Amniotic epithelial cell (primary cell): ENCODE measurements around the gene RTP1.
"Not testable (repeated sequence)": the region's sequence is repeated elsewhere in the genome, so short reads cannot be mapped to it uniquely, and the experiment has no call there.

ENCODE experiments used
- DNase-seq: peaks from one replicate; pipeline ENCODE4 v3.0.0-alpha.2; 2010; ENCODE audit warnings: low read depth

RTP1 gene

DNA sequence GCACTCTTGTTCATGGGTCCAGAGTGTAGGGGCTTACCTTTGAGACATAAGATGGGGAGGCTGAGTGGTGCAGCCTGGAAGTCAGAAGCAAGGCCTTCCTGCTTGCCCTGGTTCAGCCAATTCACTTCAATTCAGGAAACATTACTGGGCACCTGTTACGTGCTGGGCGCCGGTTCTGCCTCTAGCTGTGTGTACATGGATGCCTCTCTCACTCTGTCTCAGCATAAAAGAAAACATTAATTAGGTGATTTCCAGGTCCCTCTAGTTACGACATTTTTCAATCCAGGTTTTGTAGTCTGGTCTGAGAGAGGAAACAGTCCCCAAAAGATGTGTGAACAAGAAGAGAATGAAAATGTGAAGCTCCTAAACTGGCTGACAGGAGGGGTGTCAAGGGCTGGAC lies 1.2 kb downstream of the RTP1 start:
- no peak for DNase-seq

GRCh38 chr3:187199463-187200050 lies 2.3 kb downstream of the RTP1 start:
- not testable (repeated sequence) for DNase-seq

DNA sequence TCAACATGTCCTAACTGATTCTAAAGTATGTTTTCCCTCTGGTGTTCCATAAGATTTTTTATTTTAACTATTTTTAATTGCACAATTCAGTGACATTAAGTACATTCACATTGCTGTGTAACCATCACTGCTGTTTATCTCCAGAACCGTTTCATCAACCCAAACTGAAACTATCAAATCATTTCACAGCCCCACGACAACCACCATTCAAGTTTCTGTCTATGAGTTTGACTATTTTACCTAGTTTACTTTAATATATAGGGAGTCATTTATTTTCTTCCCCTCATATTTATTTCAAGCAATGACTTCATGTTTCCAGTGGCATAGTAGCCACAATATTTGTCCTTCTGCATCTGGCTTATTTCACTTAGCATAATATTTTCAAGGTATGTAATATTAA lies 8.4 kb downstream of the RTP1 start:
- no peak for DNase-seq

DNA sequence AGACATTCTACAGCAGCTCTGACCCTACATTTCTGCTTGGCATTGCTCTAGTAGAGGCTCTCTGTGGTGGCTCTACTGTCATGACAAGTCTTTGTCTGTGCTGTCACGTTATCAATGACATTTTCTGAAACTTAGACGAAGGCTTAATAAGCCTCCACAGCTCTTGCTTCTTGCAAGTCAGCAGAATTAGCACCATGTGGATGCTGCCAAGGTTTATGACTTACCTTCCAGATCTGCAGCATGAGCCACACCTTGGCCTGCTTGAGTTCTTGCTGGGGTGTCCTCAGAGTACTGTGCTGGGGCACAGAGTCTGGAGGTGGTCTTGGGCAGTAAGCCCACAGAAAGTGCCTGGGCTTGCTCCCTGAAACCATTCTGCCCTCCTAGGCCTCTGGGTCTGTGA lies 9.8 kb downstream of the RTP1 start:
- DNase-seq, result no peak

DNA sequence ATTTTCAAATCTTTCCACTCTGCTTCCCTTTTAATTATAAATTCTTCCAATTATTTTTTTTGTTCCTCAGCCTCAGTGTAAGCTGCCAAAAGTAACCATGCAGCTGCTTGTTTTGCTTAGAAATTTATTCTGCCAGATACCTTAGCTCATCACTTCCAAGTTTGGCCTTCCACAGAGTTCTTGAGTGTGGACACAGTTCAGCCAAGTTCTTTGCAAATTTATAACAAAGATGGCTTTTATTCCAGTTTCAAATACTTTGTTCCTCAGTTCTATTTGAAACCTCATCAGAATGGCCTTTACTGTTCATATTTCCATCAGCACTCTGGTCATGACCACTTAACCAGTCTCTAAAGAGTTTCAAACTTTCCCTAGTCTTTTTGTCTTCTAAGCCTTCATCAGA lies 10.3 kb downstream of the RTP1 start:
- no peak for DNase-seq

DNA sequence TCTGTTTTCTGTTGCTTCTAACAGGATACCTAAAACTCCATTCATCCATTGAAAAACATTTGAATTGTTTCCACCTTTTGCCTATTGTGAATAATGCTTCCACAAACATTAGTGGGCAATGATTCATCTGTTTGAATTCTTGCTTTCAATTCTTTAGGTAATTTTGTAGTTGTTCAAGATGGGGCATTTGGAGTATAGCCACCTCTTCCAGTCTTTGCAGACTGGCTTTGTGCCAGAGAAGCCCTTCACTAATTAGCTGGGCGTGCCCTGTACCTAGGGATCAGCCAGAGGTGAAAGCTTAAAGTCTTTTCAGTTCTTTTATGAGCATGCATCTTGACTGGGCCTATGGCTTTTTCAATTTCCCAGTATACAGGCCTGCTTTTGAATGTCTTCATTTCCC lies 10.9 kb downstream of the RTP1 start:
- no peak for DNase-seq

DNA sequence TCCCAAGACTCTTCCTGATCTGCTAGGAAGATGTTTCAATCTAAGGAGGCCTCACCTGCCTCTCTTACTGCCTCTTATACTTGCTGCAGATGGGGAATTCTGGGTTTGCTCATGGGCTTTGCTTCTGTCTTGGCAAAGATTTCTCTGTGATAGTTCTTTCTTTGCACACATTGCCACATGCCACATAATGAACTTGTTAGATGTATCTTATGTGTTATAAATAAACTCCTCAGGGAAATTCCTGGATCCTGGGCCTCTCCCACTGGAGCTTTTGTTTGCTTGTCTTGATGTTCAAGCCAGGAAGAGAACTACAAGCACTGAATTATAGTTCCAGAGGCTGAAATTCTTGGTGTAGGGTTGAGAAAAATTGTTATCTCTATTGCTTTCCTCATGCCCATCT lies 12.2 kb downstream of the RTP1 start:
- DNase-seq, result no peak

DNA sequence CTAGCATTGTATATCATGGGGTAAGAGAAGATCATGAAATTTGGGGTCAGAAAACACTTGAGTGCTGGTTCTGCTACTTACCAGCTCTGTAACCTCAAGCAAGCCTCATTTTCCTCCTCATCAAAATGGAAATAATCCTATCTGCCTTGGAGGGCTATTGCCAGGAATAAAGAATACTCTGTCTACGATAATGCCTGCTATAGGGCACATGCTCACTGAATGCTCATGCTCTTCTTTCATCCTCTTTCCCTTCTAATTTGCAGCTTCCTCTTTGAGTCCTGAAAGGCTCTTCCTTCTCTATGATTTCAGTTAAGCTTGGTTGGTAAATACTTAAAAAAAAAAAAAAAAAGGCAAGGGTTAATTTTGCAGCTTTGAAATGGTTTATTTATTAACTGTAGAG lies 12.8 kb downstream of the RTP1 start:
- DNase-seq, result no peak

DNA sequence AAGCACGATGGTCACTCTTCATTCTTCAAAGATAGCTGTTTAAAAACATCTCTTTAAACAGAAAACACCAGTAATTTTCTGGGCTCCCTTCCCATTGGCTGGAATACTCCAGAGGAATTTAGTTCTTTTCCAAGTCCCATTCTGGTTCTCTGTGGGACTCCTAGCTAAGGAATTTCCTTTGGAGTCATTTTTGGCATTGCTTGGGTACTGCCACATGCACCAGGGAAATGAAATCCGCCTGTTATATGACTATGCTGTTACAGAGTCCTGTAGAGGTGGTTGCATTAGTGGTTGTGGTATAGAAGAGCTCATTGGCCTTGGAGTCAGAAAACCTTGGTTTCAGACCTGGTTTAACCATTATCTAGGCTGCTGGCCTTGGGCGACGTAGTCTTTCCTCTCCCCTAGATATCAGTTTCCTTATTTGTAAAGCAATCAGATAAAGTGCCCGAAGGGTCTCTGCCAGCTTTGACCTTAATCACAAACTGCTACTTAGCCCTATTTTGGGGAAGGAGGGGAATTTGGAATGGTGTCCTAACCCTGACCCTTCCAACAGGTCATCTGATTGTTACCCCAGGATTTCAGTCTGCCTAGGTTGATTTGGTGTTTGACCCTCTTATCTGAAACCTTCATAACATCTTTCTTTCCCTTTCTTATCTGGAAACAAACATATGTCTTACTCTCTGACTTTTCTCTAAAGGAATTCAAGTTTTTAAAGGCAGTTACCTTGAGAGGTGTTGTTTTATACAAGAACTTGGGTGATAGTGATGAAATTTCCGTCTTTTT lies 13.4 kb downstream of the RTP1 start:
- DNase-seq, result no peak

GRCh38 chr3:187211532-187212195 lies 14.4 kb downstream of the RTP1 start:
- DNase-seq, result peak; percentile 21

- no peak for DNase-seq
These were observed 14.9 kb downstream of the RTP1 start for GRCh38 chr3:187212196-187212545.

DNA sequence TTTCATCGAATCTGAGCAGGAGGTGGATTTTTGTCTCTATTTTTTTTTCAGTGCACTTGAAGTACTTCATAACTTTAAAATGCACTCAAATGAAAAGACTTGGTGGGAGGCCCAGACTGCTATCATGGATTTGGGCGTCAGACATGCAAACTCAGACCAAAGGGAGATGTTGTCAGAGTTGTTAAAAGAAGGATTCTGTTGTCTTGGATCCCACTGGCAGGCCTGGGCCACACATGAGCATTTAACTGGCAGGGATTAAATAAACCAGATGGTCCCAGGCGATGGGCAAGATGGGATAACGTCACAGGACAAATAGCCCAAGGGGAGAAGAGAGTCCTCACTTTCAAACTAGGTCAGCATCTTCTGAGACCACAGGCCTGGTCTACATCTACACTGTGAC lies 15.4 kb downstream of the RTP1 start:
- no peak for DNase-seq

DNA sequence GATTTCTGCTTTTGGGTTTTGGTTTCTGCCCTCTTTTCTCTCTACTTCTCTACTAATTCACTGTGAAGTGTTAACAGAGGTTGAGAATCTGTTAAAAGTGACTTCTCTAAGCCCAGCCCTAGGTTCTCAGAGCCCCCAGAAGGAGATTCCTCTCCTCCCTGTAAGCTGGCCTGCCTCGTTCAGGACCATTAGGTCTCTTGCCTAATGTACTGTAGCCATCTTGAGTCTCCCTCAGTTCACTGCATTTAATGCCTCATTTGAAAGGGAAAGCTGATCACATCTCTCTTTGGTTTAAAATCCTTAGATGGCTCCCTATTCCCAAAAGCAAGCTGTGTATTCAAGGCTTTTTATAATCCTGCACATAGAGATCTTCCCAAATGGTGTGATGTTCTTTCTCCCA lies 16.3 kb downstream of the RTP1 start:
- no peak for DNase-seq

DNA sequence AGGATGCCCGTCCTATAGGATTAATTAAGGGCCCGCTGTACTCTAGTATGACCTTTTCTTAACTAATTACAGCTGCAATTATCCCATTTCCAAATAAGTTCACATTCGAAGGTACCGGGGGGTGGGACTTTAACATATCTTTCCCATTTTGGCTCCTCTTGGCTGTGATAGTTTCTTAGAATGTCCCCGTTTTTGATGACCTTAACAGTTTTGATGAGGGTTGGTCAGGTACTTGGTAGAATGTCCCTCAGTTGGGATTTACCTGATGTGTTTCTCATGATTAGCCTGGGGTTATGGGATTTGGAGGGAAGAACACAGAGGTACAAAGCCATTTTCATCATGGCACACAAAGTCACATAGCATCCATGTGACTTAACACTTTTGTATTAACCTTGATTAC lies 18.2 kb downstream of the RTP1 start:
- DNase-seq, result no peak

GRCh38 chr3:187222801-187223200 lies 25.5 kb downstream of the RTP1 start:
- DNase-seq, result no peak

- peak; percentile 43 for DNase-seq
These were observed 26.5 kb downstream of the RTP1 start for GRCh38 chr3:187223799-187224198.

DNA sequence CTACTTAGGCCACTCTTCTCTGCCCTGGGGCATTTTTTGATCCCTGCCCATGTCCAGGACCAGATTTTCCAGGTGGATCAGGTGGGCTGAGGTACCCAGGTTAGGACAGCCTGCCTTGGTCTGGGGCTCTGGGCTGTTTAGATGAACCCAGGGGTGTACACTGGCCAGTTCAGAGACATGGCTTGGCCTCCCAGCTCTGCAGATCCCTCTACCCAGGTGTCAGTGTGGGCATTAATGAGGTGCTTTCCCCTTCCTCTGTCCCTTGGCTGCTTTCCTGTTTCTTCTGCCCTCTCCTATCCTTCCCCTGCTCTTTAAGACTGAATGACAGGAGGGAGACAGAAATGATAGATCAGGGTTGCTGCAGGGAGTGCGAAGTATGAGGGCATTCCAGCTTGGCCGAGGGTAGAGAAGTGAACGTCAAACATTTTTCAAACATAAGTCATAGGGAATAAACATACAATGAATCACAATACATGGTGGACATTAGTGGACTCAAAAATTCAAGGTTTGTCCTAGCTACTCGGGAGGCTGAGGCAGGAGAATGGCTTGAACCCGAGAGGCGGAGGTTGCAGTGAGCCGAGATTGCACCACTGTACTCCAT lies 30.5 kb downstream of the RTP1 start:
- DNase-seq, result peak; percentile 89

DNA sequence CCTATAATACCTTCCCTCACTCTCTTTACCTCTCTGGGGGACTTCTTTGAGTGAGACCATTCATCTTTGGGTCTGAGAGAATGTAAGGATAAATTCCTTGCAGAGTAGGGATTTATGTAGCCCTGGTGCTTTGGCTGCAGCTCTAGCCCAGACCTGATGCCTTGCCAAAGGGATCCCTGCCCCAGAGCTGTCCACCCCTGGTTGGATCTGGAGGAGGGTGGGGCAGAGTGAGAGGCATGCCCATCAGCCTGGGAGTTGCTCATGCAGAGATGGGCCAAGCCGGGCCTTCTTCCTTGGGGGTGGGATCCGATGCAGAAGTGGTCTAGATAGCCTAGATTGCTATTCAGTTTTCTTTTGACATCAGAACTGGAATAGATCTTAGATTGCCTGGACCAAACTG lies 31.5 kb downstream of the RTP1 start:
- DNase-seq, result no peak

DNA sequence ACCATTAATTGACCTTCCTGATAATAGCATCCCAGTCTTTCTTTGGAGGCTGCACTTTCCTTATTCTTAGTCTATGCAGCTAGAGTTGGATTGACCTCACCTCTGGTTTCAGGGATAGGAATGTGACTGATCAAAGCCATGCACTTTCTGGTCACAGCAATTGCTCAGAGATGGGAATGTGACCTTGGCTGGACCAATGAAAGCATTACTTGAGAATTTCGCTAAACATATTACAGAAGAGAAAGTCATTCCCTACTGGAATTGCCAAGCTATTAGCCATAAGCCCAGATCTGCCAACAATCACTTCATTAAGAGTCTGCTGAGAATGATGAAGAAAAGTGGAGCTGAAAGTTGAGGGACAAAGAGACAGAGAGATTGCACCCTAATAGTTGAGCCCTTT lies 32.7 kb downstream of the RTP1 start:
- DNase-seq, result no peak

DNA sequence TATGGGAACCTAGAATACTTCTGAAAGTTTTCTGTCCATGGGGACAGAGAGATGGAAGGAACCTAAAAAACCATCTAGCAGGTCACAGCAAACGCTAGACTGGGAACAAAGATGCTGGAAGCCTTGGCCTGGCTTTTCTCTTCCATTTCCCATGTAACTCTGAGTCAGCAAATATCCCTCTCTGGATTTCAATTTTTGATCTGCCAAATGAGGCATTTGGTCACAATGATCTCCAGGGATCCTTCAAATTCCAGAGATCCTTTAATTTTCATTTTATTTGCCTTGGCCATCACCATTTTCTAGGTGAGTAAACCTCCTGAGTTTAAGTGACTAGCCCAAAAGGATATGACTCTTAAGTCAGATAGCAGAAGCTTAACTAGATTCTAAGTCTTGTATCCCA lies 39.7 kb downstream of the RTP1 start:
- no peak for DNase-seq

GRCh38 chr3:187237741-187238140 lies 40.5 kb downstream of the RTP1 start:
- DNase-seq, result no peak

DNA sequence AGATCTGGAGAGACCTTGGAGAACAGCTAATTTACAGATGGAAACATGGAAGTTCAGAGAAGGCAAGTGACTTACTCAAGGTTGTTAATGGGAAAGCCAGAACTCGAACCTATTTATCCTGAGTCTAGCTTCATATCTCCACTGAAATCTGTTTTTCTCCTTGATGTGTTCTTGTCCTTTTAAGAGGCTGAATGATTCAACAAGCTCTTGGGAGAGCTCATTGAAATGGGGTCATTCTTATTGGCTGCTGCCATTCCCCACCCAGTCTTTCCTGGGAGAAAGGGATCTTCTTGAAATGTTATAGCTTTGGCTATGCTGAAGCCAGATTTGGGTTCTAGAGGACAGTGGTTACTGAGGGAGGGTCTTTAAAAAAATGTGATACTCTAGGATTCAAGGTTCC lies 41.0 kb downstream of the RTP1 start:
- DNase-seq, result no peak

DNA sequence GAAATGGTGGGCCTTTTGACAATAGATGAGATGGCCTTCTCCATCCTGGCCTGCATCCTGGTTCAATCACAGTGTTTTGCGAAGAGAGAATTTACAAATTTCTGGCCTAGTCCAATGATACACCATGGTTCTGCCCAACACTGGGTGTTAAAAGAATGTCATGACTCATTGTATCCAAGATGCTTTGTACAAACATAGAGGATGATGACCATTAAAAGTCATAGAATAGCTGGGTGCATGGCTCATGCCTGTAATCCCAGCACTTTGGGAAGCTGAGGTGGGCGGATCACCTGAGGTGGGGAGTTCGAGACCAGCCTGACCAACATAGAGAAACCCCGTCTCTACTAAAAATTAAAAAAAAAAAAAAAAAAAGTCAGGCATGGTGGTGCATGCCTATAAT lies 41.5 kb downstream of the RTP1 start:
- DNase-seq, result peak; percentile 35
